ENCODE measurements around the gene SSUH2.

The SSUH2 gene

DNA sequence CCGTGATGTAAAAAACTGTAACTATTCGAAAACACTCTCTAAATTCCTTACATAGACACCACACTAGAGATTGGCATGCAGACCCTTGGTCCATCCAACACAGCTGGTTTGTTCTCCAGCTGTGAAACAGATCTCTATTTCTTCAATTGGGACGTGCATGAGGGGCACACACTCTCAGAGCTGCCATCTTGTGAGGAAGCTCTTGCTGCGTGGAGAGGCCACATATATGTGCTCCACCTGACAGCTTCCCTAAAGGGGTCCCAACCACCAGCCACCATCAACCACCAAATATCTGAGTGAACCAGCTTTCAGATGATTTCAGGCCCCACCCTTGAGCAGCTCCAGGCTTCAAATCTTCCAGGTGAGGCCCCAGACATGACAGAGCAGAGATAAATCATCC is 25.6 kb downstream of the SSUH2 start:
- ChIA-PET CTCF (interaction anchor here (0.8 to 9.4 kb wide), 3 partner anchors 11 to 175 kb away, joined by 3 to 149 read pairs (median 40); no protein-coding TSS in a partner anchor), POLR2A (interaction anchor here (1.4 kb wide), 2 partner anchors 160 to 175 kb away, joined by 3 read pairs; no protein-coding TSS in a partner anchor)
- H3K4me3 ChIP-seq (ENCODE audit: low read depth, low read length), result no peak overlapping the region
- no peak for DNase-seq (ENCODE audit: low read depth, low spot score)
- TF ChIP-seq, protein P1, sequence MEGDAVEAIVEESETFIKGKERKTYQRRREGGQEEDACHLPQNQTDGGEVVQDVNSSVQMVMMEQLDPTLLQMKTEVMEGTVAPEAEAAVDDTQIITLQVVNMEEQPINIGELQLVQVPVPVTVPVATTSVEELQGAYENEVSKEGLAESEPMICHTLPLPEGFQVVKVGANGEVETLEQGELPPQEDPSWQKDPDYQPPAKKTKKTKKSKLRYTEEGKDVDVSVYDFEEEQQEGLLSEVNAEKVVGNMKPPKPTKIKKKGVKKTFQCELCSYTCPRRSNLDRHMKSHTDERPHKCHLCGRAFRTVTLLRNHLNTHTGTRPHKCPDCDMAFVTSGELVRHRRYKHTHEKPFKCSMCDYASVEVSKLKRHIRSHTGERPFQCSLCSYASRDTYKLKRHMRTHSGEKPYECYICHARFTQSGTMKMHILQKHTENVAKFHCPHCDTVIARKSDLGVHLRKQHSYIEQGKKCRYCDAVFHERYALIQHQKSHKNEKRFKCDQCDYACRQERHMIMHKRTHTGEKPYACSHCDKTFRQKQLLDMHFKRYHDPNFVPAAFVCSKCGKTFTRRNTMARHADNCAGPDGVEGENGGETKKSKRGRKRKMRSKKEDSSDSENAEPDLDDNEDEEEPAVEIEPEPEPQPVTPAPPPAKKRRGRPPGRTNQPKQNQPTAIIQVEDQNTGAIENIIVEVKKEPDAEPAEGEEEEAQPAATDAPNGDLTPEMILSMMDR (IDR thresholded peaks at IDR 0.05; ENCODE audit: insufficient read depth, low read length, missing control alignments), result no peak

DNA sequence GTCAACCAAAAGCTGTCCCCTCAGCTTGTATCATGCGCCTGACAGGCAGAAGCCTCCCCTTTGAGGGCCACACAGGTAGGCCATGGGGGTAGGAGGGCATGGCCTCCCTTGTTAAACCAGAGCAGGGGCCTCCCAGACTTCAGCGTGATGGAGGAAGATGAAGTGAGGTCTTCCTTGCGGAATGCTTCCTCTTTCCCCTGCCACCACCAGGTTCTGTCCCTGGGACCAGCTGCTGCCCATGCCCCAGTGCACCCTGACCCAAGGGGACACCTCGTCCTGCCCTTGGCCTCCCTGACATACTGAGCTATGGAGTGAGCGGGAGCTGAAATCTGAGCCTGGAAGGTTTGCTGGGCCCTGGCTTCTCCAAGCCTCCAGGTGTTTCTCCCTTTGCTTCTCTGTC is 26.7 kb downstream of the SSUH2 start:
- TF ChIP-seq, protein P1 (IDR thresholded peaks at IDR 0.05; ENCODE audit: insufficient read depth, low read length, missing control alignments), result no peak
- CTCF ChIA-PET, result interaction anchor here (0.9 kb wide), 1 partner anchor 10 kb away, joined by 3 read pairs; no protein-coding TSS in a partner anchor

DNA sequence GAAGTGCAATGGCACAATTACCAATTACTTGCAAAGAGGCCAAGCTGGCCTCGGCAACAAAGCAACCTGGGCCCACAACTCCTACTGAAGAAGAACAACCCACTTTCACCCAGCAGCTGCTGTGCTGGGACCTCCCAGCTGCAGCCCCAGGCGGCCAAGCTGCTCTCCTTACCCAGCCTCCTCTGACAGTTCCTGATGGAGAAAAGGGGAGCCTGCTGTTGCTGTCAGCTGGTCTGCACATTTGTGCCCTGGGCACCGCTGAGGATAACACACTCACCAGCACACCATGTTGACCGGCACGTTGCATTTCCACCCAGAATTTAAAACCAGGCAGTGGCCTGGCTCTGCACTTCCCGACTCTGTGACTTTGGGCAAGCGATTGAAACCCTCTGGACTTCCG is 33.6 kb downstream of the SSUH2 start:
- TF ChIP-seq, protein P1 (IDR thresholded peaks at IDR 0.05; ENCODE audit: insufficient read depth, low read length, missing control alignments), result no peak
- no peak for DNase-seq (ENCODE audit: low read depth, low spot score)
- POLR2A ChIA-PET, result no interaction called here
- no peak overlapping the region for H3K4me3 ChIP-seq (ENCODE audit: low read depth, low read length)
- CTCF ChIA-PET, result interaction anchor here (0.9 to 7.7 kb wide), 6 partner anchors 11 to 192 kb away, joined by 3 to 166 read pairs (median 3); no protein-coding TSS in a partner anchor

More for the DNA sequence above, 26.7 kb downstream of the SSUH2 start:
- POLR2A ChIA-PET, result no interaction called here
- no peak for DNase-seq (ENCODE audit: low read depth, low spot score)
- H3K4me3 ChIP-seq (ENCODE audit: low read depth, low read length), result no peak overlapping the region

DNA sequence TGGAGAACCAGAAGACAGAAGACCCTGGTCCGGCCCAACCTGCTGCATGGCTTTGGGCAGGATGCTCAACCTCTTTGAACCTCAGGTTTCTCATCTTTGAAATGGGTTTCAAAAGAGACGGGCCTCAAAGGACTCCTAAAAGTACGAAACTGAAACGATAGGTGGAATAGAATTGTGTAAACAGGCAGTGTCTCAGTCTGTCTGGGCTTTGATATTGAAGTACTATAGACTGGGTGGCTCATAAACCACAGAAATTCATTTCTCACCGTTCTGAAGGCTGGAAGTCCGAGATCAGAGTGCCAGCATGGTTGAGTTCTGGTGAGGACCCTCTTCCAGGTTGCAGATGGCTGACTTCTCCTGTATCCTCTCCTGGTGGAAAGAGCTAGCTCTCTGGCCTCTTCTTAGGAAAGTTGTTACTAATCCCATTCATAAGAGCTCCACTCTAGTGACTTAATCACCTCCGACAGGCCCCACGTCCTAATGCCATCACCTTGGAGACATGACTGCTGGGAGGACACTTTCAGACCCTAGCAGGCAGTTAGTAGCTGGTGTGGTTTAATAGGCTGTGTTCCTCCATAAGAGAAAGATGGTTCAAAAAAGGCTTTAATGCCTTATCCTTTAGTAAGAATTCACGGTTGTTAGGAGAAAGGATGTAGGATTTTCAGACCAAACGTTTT is 35.7 kb downstream of the SSUH2 start:
- no peak for DNase-seq (ENCODE audit: low read depth, low spot score)
- TF ChIP-seq, protein P1 (IDR thresholded peaks at IDR 0.05; ENCODE audit: insufficient read depth, low read length, missing control alignments), result no peak
- ChIA-PET POLR2A (no interaction called here), CTCF (interaction anchor here (0.6 to 7.7 kb wide), 7 partner anchors 12 to 1656 kb away, joined by 3 to 166 read pairs (median 7); no protein-coding TSS in a partner anchor)
- H3K4me3 ChIP-seq (ENCODE audit: low read depth, low read length), result no peak overlapping the region

DNA sequence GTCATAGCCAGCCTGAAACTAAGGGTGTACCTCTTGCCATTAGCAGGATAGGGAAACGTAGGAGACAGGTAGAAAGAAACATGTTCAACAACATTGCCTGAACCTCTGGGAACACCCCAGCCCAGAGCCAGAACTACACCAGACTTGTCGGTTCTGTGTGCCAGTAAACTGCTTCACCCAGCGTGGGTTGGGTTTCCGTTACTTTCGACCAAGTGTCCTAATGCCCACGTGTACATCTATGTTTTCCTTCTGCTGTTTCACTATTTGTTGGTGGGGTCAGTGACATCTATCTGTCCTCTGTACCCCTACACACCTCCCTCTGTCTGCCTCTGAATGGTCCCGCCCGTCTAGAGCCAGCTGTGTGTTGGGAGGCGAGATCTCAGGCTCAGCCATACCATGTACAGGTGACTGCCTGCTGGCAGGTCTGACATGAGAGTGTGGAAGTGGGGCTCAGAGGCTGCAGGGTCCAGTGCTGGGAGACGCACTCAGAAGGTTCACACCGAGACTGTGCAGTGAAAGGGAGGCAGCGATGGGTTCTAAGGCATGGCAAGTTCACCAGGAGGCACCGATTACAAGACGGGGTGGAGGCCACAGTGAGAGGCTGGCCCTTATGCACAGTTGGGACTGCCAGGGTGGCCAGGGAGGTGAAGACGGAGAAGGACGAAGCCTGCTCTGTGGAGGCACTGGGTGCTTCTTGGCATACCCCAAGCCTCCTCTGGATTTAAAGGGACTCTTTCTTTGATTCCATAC is 36.4 kb downstream of the SSUH2 start:
- DNase-seq (ENCODE audit: low read depth, low spot score), result no peak
- CTCF ChIA-PET, result interaction anchor here (0.6 to 7.7 kb wide), 26 partner anchors 9 to 366 kb away, joined by 3 to 166 read pairs (median 4); no protein-coding TSS in a partner anchor
- POLR2A ChIA-PET, result no interaction called here
- TF ChIP-seq, protein P1 (IDR thresholded peaks at IDR 0.05; ENCODE audit: insufficient read depth, low read length, missing control alignments), result no peak
- H3K4me3 ChIP-seq (ENCODE audit: low read depth, low read length), result no peak overlapping the region

Measured in AG04449 (cell line).